HTERT RPE-1 (cell line): ENCODE data around the gene OGA.

Experiments used
- in situ Hi-C: fragments of 300-500 bp; cut with MboI; formaldehyde crosslinking; loops from 4 replicates; pipeline ENCODE4 v1.14.3; 2020; ENCODE audit warnings: low sequenced_read_pairs

The OGA gene

DNA sequence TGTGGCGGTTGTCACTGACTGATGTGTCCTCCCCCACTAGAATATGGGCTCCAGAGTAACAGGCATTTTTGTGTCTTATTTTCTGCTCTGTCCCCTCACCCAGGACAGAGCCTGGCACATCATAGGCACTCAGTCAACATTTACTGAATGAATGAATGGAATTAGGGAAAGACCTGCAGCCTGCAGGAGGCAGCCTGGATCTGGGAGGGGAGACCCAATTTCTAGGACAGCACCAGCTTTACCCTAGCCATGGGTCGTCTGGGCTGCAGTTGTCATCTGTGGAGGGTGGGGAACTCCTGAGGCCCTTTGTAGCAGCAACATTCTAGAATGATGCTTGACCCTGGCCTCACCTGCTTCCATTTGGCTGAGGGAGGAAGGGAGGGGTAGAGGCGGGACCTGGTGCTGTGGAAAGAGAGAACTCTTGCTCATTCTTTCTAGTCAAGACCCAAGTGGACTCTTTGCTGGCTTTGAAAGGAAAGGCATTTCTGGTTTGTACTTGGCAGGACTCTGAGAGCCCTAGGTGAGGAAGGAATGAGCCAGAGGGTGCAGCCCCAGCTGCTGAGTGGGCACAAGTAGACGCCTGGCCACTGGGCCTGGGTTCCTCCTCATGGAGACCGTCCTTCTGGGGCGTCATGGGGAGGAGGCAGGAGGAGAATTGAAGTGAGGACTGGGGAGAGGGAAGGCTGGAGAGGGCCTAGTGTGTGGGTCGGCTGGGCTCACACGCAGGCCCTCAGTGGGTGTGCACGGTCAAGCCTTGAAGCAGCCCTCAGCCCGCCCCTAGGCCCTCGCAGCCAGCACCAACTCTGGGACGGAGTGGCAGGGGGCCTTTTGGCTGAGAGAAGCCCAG lies 51.3 kb downstream of the OGA start:
- in situ Hi-C loops: no loop called here

DNA sequence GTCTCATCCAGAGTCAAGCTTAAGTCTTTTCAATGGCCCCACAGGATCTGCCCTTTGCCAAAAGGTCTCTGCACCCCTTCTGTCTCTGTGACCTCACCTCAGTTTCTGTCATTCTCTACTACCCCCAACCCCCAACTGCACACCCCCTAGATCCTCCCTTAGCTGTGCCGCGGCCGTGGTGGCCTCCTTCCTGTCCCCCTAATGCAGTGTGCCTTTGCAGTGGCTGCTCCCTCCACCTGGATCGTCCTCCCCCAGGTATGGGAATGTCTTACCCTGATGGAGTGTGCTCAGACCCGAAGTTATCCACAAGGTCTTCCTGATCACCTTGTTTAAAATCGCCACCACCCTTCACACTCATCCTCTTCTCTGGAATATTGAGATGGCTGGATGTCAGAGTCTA lies 51.9 kb downstream of the OGA start:
- in situ Hi-C loops: no loop called here

DNA sequence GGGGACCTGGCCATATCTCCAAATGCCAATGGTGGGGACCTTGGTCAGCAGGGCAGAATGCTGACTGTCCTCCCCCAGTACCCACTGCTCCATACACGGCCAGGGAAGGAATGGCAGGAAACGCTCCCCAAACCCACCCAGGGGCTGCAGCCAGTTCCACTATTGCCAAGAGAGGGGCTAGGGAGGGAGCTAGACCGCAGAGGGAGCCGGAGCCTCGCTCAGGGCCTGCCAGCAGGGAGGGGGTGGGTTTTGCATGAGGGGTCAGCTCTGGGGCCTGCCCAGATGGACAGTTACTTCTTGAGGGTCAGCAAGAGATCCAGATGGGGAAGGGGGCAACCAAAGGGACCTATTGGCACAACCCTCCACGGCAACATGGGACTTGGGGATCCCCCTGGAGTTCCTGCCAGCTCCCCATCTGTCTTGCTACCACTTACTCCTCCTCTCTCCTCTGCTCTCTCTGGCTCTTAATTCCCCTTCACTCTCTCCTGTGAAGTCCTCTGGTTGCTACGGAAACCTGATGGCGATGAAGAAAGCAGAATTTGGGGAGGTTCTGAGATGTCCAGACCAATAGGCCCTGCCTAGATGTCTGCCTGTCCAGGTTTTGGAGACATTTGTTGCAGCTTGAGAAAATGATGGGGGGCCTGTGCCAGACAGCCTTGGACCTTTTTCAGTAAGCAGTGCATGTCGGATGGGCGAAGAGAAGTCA lies 55.0 kb downstream of the OGA start:
- in situ Hi-C loops: no loop called here

DNA sequence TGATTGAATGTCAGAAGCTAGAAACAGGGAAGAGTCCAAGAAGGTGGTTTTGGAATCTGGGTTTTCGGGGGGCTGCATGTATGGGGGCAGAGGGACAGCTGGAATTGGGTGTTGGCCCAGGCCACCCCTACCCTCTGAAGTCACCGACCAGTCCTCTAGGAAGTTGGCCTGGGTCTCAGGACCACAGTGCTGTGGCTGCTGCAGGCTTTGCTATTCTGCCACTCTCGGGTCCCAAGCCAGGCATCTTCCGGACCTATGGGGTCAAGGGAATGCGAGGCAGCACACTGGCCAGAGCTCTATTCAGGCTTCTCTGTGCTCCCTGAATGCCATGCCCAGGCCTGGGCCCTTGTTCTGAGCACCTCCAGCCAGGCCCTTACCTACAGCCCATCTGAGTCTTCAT lies 55.5 kb downstream of the OGA start:
- in situ Hi-C loops: no loop called here

DNA sequence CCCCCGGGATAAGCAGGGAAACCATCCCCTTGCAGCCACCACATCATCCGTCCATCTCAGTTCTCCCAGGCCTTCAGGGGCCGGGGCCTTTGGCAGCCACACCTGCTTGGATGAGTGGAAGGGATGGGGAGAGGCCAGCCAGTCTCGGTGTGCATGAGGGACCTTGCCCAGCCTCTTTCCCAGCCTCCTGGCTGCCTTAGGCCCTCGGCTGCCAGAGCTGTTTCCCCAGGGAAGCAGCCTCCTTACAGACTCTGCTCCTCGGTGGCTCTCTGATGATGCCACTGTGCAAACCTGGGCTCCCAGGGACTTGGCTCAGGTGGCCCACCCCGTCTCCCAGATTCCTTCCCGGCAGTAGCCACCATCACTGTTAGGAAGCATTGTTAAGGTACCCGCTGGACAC lies 57.0 kb downstream of the OGA start:
- in situ Hi-C loops: no loop called here

DNA sequence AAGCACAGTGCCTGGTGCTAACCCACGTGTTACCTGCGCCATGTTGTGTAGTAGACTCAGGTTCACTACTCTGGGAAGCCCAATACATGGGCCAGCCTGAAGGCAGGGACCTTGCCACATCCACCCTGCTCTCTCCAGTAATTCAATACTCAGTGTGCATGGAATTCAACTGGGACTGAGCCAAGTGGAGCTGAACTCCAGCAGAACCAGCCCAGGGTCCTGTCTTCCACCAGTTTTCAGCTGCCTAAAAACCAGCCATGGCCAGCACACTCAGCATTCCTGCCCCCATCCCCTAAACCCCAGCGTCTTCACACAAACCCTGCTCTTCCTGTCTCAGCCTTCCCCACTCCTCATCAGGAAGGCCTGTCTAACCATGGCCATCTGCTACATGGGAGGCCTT lies 57.7 kb downstream of the OGA start:
- in situ Hi-C loops: no loop called here

DNA sequence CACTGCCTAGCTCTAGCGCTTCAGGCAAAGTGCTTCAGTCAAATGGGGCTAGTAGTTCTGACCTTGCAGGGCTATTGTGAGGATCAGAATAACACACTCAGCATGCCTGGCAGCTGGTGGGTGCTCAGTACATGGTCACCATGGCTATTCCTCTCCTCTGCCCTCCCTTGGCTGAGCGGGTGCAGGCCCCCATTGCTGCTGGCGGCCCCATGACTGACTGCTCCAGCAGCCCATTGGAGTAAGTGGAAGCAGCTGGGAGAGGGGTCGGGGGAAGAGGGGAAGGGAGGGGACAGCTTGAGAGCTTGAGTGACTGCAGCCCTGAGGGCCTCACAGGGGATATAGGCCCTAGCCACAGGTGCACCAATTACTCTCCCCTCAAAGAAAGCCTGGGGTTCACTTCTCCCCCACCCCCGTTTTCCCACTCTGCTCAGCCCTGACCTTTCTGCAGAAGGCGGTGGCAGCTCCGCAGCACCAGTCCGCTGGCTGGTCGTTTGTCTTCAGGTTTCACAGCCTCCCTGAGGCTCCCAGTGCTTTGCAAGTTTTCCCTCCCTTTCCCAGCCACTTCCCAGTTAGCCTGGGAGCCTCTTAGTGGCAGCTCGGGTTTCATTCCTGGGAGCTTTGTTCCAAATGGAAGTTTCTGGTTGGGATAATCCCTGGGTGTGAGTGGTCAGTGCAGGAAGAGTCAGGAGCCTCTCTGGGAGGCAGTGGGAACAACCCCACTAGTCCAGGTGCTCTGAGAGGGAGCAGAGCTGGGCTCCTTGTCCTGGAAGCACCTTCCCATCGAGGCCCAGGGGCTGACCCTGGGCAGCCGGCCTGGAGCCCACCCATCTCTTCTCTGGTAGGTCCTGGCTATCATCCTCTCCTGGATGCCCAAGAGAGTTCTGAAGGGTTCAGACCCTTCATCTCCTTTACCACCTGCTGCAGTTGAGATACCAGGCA lies 58.7 kb downstream of the OGA start:
- in situ Hi-C loops: no loop called here

DNA sequence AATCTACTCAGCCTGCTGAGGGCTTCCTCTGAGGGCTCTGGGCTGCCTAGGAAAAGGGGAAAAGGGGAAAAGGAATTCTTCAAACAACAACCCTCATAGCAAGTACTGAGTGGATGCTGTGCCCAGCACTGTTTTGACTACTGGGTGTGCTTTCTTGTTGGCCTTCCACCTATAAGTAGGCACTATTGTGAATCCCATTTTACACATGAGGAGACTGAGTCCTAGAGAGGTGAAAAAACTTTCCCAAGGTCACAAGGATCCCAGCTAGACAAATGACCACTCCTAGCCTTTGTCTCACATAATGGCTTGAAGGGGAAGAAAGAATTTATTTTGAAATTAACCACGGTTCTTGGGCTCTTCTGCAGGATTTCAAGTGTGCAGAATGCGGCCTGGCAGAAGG lies 59.4 kb downstream of the OGA start:
- in situ Hi-C loops: no loop called here

DNA sequence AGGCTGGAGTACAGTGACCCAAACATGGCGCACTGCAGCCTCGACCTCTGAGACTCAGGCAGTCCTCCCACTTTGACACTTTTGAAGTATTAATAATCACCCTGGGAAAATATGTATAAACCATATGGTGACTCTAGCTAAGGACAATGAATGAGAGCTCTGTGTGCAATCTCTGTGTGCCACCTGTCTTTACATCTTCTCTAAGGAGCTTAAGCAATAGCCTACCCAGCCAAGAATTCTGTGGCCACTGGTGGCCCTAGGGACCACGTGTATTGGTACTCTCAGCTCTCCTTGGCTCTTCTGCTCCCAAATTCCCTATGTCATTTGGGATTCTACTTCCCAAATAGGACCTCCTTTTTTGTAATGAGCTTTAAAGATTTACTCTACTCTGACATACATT lies 66.0 kb downstream of the OGA start:
- in situ Hi-C loops: no loop called here

DNA sequence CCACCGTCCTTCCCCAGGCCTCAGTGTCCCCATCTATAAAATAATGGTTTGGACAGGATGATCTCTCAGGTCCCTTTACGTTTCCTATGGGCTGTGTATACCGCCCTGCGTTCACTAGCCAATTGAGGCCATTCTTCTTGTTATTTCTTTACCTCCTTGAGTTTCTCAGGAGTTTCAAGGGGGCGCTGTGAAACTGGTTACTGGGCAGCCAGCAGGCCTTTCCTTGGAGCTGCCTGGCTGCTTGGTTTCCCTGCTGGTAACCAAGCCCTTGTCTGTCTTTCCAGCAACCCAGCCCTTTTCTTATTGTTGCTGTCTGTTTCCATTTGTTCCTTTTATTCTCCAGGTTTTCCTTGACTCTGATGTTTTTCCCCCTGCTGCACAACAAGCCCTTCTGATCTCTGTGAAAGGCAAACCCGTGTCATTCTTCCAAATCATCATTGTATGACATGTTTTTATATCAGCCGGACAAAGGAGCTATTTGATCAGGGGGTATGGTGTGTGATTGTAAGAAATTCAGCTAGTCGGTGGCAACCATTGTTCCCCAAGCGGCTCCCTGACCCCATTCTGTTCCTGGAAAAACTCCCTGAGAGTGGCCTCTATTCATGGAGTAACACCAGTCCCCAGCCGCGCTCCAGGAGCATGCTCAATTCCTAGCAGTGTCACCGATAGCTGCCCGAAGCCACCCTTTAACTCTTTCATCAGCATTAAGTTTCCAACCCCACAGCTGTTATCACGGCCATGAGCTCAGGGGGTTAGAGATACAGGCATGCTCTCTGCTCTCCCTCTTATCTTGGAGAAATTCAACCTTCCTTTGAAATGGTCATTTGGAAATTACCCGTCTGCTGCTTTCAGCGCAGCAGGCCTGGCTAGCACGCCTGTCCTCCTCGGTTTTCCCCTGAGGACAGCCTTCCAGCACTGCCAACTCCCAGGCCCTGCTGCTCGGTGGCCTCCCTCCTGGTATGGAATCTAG lies 68.9 kb downstream of the OGA start:
- in situ Hi-C loops: no loop called here

DNA sequence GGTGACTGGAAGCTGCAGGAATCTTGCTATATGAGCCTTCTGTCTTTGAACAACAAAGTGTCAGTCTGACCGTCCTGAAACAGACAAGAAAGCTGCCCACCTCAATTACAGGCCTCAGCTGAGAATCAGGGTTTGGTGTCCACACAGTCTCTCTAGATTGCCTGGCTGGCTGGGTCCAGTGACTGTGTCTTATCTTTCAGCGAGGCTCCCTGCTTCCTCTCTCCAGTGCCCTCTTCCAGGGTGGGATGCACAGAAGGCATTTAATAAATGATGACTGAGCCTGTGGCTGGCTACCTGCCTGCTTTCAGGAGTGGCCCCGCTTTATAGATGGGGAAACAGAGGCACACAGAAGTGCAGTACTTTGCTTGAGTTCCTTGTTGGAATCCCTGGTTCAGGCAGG lies 69.7 kb downstream of the OGA start:
- in situ Hi-C loops: no loop called here

DNA sequence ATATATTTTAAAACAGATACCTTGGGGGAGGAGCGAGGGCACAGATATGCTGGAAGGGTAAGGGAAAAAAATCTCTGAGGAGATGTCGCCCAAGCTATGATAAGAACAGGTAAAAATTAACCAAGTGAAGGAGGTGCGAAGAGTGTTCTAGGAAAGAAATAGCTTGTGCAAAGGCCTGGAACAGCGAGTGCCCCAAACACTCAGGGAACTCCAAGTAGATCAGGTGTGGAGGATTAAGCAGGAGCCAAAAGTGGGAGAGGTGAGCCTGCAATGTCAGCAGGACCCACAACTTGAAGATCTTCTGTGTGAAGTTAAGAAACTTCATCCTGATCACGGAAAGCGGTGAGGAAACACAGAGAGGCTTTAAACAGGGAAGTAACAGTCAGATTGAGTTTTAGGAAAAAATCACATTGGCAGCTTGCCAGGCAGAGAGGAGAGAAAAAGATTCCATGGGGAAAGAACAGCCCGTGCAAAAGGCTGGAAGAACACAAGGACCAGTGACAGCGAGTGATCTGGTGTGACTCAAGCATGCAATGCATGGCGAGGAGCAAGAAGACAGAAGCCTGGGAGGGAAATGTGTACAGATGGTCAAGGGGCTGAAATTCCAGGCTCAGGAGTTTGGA lies 73.1 kb downstream of the OGA start:
- in situ Hi-C loops: no loop called here

DNA sequence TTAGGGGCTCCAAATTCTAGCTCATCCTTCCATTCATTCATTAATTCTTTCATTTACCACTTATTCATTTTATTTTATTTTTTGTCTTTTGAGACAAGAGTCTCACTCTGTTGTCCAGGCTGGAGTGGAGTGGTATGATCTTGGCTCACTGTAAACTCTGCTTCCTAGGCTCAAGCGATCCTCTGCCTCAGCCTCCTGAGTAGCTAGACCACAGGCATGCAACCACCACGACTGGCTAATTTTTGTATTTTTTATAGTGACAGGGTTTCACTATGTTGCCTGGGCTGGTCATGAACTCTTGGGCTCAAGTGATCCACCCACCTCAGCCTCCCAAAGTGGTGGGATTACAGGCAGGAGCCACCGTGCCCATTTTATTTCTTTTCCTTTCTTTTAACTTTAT lies 74.0 kb downstream of the OGA start:
- in situ Hi-C loops: no loop called here

DNA sequence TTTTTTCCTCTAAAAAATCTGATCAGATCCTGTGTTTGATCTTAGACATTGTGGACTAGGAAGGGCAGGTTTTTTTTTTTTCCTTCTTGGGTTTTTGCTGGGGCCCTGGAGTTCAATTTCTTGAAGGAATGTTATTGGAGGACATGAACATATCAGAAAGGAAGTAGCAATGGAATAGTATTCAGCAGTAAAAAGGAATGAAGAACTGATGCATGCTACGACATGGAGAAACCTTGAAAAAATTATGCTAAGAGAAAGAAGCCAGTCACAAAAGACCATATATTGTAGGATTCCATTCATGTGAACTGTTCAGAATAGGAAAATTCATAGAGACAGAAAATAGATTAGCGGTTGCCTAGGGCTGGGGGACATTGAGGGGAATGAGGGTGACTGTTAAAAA lies 76.3 kb downstream of the OGA start:
- in situ Hi-C loops: no loop called here

DNA sequence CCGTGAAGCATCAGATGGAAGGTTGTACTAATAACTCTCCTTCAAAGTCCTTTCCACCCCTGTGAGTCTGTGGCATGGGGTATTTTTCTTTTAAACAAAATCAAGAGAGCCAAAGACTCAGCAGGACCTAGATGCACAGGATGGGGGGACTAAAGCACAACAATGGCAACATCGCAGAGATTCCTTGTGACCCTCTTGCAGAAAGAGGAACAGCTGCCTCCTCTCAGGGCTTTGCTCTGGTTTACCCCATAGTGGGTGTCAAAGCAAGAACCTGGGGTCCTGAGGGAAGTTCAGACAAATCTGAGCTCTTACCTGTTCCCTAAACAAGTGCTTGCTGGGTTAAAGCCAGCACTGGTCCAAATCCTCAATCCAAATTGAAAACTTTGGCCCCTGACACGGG lies 81.6 kb downstream of the OGA start:
- in situ Hi-C loops: no loop called here
